A549 (cell line): ENCODE measurements around the gene PYGO1. TPM values are rescaled to one million over a fixed set of nuclear protein-coding genes. Genes with fewer than 3 reads are reported as not detected.

Source experiments
- ATAC-seq, 2 experiments: fragments of 200-7000 bp in 1 of 2; fragments of >200 bp in 1 of 2; cut with Nextera tagmentation in 1 of 2; cut with Tn5 transposase in 1 of 2; 3 replicates each; pipeline versions ENCODE4 v1.8.0 to v1.9.1; 2018 to 2020; ENCODE audit warnings: mild to moderate bottlenecking in 1 of 2, moderate library complexity in 1 of 2
- CTCF ChIA-PET: fragments of 300-600 bp; sonication (Branson Sonifier 250); formaldehyde crosslinking; extraction: SDS; loops from one replicate; lab custom pipeline; 2021; ENCODE audit warnings: antibody characterized with exemption, inconsistent platforms; lab: Yijun Ruan, JAX
- POLR2A ChIA-PET: fragments of 350-600 bp; formaldehyde crosslinking; extraction: SDS; loops from one replicate; lab custom pipeline; 2021; ENCODE audit warnings: antibody characterized with exemption, inconsistent platforms; lab: Yijun Ruan, JAX
- DNase-seq, 2 experiments: peaks; one replicate each; pipeline versions ENCODE4 v3.0.0 to v3.0.0-alpha.2; 2011 to 2016; ENCODE audit warnings: low read depth in 1 of 2, low spot score in 1 of 2
- FAIRE-seq: peaks from 2 replicates; lab custom pipeline; 2011; peaks lifted over from hg19 to GRCh38; lab: Jason Lieb, UNC
- H3K27ac ChIP-seq, 2 experiments: fragments of >200 bp; sonication (Bioruptor Twin); formaldehyde crosslinking; 3 replicates each; pipeline ENCODE4 v1.5.1; 2016 to 2017
- H3K4me1 ChIP-seq: fragments of >200 bp; sonication (Bioruptor Twin); formaldehyde crosslinking; 3 replicates; pipeline ENCODE4 v1.6.1; 2016
- H3K4me2 ChIP-seq: fragments of >200 bp; sonication (Bioruptor Twin); formaldehyde crosslinking; 3 replicates; pipeline ENCODE4 v1.6.1; 2016
- H3K4me3 ChIP-seq: fragments of >200 bp; sonication (Bioruptor Twin); formaldehyde crosslinking; 3 replicates; pipeline ENCODE4 v1.5.1; 2016
- H3K9me3 ChIP-seq: fragments of >200 bp; sonication (Bioruptor Twin); formaldehyde crosslinking; 3 replicates; pipeline ENCODE4 v1.6.1; 2016
- ATOH8 ChIP-seq: fragments of 250-450 bp; sonication (Bioruptor Pico); IDR thresholded peaks from 2 replicates; pipeline ENCODE4 v1.5.0; 2020; ENCODE audit warnings: low read depth, mild to moderate bottlenecking, moderate library complexity
- CEBPB ChIP-seq, 2 experiments: fragments of >200 bp in 1 of 2; sonication (Bioruptor Twin) in 1 of 2; formaldehyde crosslinking in 1 of 2; IDR thresholded peaks; 2 replicates each; pipeline ENCODE4 v1.6.1; 2012 to 2016
- CHD4 ChIP-seq: fragments of 200-600 bp; sonication (generic); IDR thresholded peaks from 2 replicates; pipeline ENCODE4 v1.6.1; 2016; ENCODE audit warnings: antibody characterized with exemption, mild to moderate bottlenecking, borderline replicate concordance
- EHF ChIP-seq: fragments of 250-450 bp; sonication (Bioruptor Pico); IDR thresholded peaks from 2 replicates; pipeline ENCODE4 v1.5.0; 2020; ENCODE audit warnings: mild to moderate bottlenecking
- ESRRA ChIP-seq: fragments of 150-350 bp; IDR thresholded peaks from 2 replicates; pipeline ENCODE4 v1.6.1; 2014; ENCODE audit warnings: mild to moderate bottlenecking, low read length, borderline replicate concordance
- FOSL2 ChIP-seq, 2 experiments: fragments of 450-650 bp in 1 of 2; fragments of >200 bp in 1 of 2; sonication (Bioruptor Twin) in 1 of 2; formaldehyde crosslinking; IDR thresholded peaks; 2 replicates each; pipeline versions ENCODE4 v1.5.0 to v1.6.1; 2016 to 2020; ENCODE audit warnings: mild to moderate bottlenecking in 1 of 2, moderate library complexity in 1 of 2
- FOXS1 ChIP-seq: fragments of 250-450 bp; sonication (Bioruptor Pico); IDR thresholded peaks from 2 replicates; pipeline ENCODE4 v1.5.0; 2020; ENCODE audit warnings: mild to moderate bottlenecking, moderate library complexity
- GATA3 ChIP-seq: IDR thresholded peaks from 2 replicates; pipeline ENCODE4 v1.6.1; 2012; ENCODE audit warnings: borderline replicate concordance
- MYC ChIP-seq: IDR thresholded peaks from 2 replicates; pipeline ENCODE4 v1.6.1; 2012; ENCODE audit warnings: mild to moderate bottlenecking, inconsistent platforms, low read length, improper control_type of control experiment, borderline replicate concordance
- NPAS2 ChIP-seq: fragments of 250-450 bp; sonication (Bioruptor Pico); IDR thresholded peaks from 2 replicates; pipeline ENCODE4 v1.8.0; 2022; ENCODE audit warnings: mild to moderate bottlenecking, moderate library complexity, borderline replicate concordance
- RARB ChIP-seq: fragments of 250-450 bp; sonication (Bioruptor Pico); IDR thresholded peaks from 2 replicates; pipeline ENCODE4 v1.8.0; 2021; ENCODE audit warnings: mild to moderate bottlenecking, moderate library complexity
- REST ChIP-seq: fragments of 200-600 bp; sonication (generic); IDR thresholded peaks from 2 replicates; pipeline ENCODE4 v1.6.1; 2016; ENCODE audit warnings: antibody characterized with exemption, mild to moderate bottlenecking, moderate library complexity
- USF2 ChIP-seq: fragments of 450-650 bp; IDR thresholded peaks from 2 replicates; pipeline ENCODE4 v1.6.1; 2014; ENCODE audit warnings: antibody characterized with exemption
- WGBS: methylation state at CpG from one replicate; pipeline ENCODE4 v1.1.6; 2017; ENCODE audit errors: missing lambda C conversion rate; 5-methylcytosine and 5-hydroxymethylcytosine counted together
- polyA plus RNA-seq, 4 experiments: library from polyadenylated mRNA; depleted of rRNA in 3 of 4; stranded (reverse); fragments of >200 nt; fragmentation: RNase III in 1 of 4; extraction: RNeasy Plus Mini Kit Qiagen cat#74134 plus additional on column Dnase treatment in 1 of 4; gene quantifications; 2 replicates in 3 of 4; 3 replicates in 1 of 4; pipeline ENCODE4 v1.2.3, GENCODE V29; 2011 to 2017

PYGO1 gene
- polyA plus RNA-seq, 2 of the 4 experiments (the other 2 are of a cell fraction), result 6.6 to 13.9 TPM

GRCh38 chr15:55576943-55577342, 11.2 kb downstream of the PYGO1 start:
- POLR2A ChIA-PET, result no interaction called here
- no peak for ATAC-seq
- Histone ChIP-seq H3K27ac (no peak overlapping the region), H3K4me3 (no peak overlapping the region)
- TF ChIP-seq ATOH8 (CRISPR knock-in tag), result no peak
- TF ChIP-seq EHF, result no peak
- no peak for TF ChIP-seq USF2
- TF ChIP-seq, all 56 proteins: peak for 0
- peaks cover 4% of the 10 kb centered on the region; the same call in 1 of the 3 replicates for H3K9me3 ChIP-seq
- H3K4me1 ChIP-seq, result peaks cover 11% of the 10 kb centered on the region; the same call in 2 of the 3 replicates
- no peak for FAIRE-seq
- CTCF ChIA-PET, result no interaction called here
- DNase-seq, result no peak
- WGBS, result 80% methylated on average over 6 of the region's 6 CpGs
- H3K4me2 ChIP-seq, result no peak overlapping the region

- peak overlapping the region; percentile 26; the same call in 2 of the 3 replicates for H3K4me2 ChIP-seq
- ATAC-seq, result no peak
- POLR2A ChIA-PET, result no interaction called here
- no peak for DNase-seq
- H3K27ac ChIP-seq, result no peak overlapping the region
- peak; percentile 91 for FAIRE-seq
- peaks cover 11% of the 10 kb centered on the region; the same call in 2 of the 3 replicates for H3K4me1 ChIP-seq
- no peak for TF ChIP-seq CEBPB (IDR thresholded peaks at IDR 0.05)
- TF ChIP-seq, all 56 proteins: peak for 0
- Histone ChIP-seq H3K4me3 (no peak overlapping the region), H3K9me3 (peaks cover 10% of the 10 kb centered on the region)
- WGBS, result 41% methylated on average over 2 of the region's 2 CpGs
- CTCF ChIA-PET, result no interaction called here
These were observed 14.0 kb downstream of the PYGO1 start for GRCh38 chr15:55574096-55574495.

GRCh38 chr15:55573224-55573623, 14.9 kb downstream of the PYGO1 start:
- Histone ChIP-seq H3K4me3 (no peak overlapping the region), H3K4me1 (peaks cover 11% of the 10 kb centered on the region; the same call in 2 of the 3 replicates), H3K27ac (no peak overlapping the region), H3K9me3 (peaks cover 10% of the 10 kb centered on the region), H3K4me2 (no peak overlapping the region)
- TF ChIP-seq CHD4 (no peak), NPAS2 (CRISPR knock-in tag) (no peak), GATA3 (no peak), FOXS1 (CRISPR knock-in tag) (no peak), MYC (no peak), FOSL2 (IDR thresholded peaks at IDR 0.05) (no peak), FOSL2 (CRISPR knock-in tag; IDR thresholded peaks at IDR 0.05) (no peak), RARB (no peak), REST (no peak), ESRRA (no peak)
- CTCF ChIA-PET, result no interaction called here
- DNase-seq (no peak), FAIRE-seq (no peak), ATAC-seq (no peak)
- POLR2A ChIA-PET, result interaction anchor here (0.6 kb wide), 1 partner anchor 14 kb away, joined by 3 read pairs; no protein-coding TSS in a partner anchor
